ENCODE measurements around the gene SRP9. TPM values are rescaled to one million over a fixed set of nuclear protein-coding genes. Genes with fewer than 3 reads are reported as not detected.
"Not testable (repeated sequence)": the region's sequence is repeated elsewhere in the genome, so short reads cannot be mapped to it uniquely, and the experiment has no call there.

SRP9 gene
- total RNA-seq, 2 donors from 2014 or later, result 189 to 200 TPM

DNA sequence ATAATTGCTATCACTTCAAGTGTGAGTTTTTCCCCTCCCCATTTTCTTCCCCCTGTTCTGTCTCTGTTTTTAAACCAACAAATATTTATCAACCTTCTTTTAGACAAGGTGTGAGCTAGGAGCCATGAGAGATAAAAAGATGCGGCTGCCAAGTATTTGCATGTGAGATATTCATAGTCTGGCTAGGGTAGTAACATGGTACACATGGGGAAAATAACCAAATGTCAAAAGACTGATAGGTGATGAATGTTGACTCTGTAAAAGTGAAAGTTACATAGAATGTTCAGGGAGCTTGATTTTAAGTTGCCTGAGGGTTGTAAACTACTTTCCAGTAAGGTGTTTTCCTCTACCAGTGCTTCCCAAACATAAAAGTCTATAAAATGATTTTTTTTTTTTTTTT, 25.4 kb upstream of the SRP9 start:
- intact Hi-C loops (cut with DNase I), result no loop called here
- DNase-seq (no peak), ATAC-seq (no peak)

DNA sequence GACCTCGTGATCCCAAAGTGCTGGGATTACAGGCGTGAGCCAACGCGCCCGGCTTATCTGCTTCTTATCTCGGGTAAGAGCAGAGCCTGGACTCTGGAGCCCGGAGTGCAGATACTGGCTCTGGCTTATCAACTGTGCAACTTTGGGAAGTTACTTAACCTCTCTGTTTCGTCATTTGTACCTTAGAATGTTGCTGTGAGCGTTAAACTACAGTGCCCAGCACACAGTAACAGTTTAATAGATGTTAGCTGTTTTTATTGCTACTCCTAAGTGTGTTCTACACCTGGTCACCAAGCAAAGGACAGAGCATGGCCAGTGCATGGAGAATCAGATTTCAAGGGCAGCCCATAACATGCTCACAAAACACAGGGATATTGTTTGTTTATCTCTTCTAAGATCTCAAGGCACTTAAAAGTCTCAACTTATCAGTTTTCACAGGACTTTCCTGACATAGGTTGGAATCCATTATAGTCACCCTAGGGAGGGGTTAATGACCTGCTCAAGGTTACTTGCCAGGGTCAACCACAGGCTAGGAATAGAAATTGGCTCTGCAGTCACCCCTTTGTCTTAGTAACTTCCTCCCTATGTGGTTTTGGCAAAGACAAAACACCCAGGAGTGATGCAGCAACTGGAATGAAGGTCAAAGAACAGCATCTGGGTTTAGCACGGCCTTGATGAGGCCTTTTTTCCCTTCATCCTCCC, 22.5 kb upstream of the SRP9 start:
- peak; percentile 79 for DNase-seq
- intact Hi-C loops (cut with DNase I), result no loop called here

DNA sequence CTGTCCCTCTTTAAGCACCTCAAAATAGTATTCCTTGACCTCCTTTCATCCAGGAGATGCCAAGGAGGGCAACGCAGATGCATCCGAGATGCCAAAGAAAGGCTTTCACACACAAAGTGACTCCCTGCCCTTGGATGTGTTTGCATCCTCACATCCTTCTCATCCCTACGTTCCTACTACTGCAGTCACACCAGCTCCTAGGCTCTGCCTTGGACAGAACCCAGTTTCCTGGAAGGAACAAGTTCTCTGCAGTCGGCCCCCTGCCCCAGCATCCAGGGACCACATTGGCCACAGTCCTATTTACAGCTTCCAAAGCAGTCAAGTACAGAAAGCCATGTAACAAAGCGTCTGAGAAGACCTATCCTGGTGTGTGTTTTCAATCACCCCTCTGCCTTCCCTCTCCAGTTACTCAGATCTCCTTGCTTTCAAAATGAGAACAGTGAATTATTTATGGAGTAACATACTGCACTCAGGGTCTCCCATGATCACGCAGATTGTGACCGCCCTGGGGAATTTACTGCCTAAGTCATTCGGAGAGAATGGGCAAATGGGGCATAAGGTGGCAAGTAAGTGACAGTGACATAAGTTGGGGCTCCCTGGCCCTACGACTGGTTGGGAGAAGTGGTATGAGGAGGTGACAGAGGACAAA, 21.8 kb upstream of the SRP9 start:
- DNase-seq, result no peak
- intact Hi-C loops (cut with DNase I), result no loop called here
- peak; percentile 3 to 21 for ATAC-seq

More for the DNA sequence above, 22.5 kb upstream of the SRP9 start:
- ATAC-seq, result peak; percentile 79 to 88

DNA sequence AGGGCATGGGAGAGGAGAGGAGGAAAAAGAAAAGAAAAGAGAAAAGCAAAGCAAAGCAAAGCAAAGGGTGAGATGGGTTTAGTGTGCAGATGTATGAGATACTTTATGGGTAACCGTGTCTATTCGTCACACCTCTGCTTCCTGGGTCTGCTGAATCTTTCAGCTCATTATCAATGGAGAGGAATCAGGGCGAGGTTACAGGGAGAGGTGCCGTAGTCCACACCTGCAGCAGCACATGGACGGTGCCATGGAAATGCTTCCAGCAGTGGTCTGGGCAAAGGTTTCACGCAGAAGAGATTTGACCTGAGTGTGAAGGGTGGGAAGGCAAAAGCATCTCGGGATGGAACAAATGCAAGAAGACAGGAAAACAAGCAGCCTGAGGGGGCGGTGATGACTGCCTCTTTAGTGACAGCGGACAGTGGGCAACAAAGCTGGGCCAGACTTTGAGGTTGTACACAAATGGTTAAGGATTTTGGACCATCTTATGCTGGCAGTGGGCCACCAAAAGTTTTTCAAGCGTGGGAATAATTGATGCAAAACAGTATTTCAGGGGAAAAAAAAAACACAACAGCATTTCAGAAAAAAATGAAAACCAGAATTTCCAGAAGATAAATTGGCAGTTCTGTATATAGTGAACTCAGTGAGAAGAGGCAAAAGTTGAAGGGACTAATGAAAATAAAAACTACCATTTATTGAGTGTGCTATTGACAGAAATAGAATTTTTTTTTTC, 19.5 kb upstream of the SRP9 start:
- intact Hi-C loops (cut with DNase I), result no loop called here
- no peak for DNase-seq

DNA sequence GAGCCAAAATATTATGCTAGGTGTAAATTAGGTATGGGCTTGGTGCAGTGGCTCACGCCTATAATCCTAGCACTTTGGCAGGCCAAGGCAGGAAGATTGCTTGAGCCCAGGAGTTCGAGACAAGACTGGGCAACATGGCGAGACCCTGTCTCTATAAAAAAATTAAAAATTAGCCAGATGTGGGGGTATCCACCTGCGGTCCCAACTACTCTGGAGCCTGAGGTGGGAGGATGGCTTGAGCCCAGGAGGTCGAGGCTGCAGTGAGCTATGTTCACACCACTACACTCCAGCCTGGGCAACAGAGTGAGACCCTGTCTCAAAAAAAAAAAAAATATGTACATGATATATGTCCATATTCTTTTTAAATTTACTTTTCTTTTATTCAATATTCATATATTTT, 17.7 kb upstream of the SRP9 start:
- DNase-seq; ATAC-seq; intact Hi-C loops (cut with DNase I): not testable (repeated sequence)

More for the DNA sequence above, 19.5 kb upstream of the SRP9 start:
- ATAC-seq, result no peak

DNA sequence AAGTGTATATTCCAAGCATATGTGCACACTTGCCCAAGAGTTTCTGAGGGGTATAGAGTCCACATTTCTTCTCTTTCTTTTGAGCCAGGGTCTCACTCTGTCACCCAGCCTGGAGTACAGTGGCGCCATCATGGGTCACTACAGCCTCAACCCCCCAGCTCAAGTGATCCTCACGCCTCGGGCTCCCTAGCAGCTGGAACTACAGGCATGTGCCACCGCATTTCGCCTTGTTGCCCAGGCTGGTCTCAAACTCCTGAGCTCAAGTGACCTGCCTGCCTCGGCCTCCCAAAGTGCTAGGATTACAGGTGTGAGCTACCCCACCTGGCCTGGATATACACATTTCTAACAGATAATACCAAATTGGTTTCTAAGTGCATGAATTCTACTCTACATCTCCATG, 17.1 kb upstream of the SRP9 start:
- DNase-seq (no peak), ATAC-seq (no peak)
- intact Hi-C loops (cut with DNase I), result no loop called here

DNA sequence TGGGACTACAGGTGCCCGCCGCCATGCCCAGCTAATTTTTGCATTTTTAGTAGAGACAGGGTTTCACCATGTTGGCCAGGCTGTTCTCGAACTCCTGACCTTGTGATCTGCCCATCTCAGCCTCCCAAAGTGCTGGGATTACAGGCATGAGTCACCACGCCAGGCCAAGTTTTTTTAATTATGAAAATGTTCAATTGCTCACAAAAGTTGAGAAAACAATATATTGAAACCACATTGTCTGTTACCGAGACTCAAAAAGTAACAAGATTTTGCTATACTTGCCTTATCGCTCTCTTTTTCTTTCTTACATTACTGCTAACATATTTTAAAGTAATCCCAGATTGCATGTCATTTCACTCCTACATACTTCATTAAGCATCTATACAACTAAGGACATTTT, 16.2 kb upstream of the SRP9 start:
- ATAC-seq; DNase-seq; intact Hi-C loops (cut with DNase I): not testable (repeated sequence)

DNA sequence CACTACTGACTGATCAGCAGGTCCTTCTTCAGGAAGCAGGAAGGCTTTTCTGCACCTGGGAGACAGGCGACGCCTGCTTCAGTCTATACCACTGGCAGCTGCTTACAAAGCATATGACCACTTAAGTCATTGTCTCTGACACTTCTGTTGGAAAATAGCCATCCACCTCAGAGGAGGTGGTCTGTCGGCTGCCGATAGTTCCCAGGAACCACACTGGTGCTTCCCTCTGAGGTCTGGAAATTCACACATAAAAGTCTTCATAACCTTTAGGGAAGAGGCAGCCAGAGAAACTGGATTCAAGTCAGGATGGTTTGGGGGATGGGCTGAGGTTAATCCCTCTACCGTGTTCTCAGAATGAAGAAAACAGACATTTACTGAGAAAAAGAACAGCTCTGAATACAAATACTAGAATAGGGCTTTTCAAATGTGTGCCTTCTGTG, 15.6 kb upstream of the SRP9 start:
- ATAC-seq, result no peak
- intact Hi-C loops (cut with DNase I), result no loop called here
- DNase-seq, result no peak

DNA sequence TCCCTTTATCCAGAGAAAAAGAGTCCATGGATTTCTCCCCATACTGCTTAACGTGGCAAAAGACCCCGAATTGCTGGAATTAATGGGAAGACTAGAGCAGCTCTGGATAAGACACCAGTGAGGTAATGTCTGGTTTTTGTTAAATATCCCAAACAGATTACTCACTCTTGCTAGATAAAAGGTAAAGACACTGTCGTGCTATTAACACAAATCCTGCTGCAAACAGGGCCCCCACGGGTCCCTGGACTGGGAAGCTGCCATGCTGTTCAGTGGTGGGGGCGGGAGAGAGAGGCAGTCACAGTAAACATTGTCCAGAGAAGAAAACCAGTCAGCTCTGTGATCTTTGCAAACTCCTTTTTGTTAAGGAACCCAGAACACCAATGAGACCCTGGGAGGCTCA, 15.2 kb upstream of the SRP9 start:
- intact Hi-C loops (cut with DNase I), result no loop called here
- DNase-seq (no peak), ATAC-seq (peak in 1 of 2 donors; percentile 54)

DNA sequence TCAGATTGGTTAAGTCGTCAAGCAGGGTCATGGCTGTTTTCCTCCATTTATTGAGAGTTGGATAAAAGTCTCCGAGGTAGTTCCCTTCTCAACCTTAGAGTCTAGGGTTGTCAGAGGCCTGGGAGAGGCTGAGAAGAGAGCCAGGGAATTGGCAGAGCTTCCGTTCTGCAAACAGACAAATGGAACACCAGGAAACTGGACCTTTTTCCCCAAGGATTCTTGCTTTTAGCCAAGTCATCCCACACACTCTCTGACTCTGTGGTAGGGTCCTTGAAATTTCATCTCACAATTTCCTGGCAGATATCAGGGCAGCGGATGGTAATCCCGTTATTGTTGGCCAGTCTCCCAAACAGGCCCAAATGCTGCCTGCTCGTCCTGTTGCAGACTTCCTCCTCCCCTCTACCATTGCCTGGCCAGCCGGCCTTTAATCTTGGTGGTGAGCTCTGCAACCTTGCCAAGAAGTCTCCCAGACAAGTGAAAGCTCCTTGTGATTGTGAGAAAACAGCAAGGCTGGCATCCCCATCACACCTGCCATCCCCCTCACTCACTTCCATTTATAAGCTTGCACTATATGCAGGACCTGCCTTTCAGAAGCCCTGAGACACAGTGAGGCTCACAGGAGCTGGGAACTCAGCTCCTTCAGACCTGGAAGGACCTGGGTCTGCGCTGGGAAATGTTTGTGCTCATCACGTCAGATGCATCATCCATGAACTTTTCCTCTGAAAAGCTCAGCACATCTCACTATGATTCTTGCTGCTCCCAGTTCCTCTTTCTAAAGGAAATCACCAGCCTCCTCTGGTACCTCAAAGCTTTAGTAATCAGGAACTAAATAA, 13.7 kb upstream of the SRP9 start:
- DNase-seq (peak; percentile 70), ATAC-seq (peak; percentile 19 to 61)
- intact Hi-C loops (cut with DNase I), result no loop called here

DNA sequence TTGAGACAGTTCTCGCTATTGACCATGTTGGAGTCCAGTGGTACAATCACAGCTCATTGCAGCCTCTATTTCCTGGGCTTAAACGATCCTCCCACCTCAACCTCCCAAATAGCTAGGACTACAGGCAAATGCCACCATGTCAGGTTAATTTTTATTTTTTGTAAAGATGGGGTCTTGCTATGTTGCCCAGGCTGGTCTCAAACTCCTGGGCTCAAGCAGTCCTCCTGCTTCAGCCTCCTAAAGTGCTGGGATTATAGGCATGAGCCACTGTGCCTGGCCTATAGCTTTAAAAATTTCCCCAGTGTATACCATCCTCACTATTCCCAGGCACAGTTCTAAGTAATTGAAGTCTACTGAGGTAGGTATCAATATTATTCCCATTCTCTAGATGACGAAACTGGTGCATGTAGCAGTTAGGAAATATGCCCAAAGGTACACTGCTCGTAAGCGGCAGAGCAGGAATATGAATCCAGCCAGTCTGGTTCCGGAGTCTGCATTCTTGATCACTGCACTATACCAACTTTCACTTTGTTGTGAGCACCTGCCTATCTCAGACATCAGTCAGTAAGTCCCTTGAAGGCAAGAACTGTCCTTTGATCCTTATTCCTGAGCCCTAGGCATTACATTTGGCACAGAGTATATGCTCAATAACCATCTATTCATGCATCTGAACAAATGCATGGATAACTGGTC, 11.5 kb upstream of the SRP9 start:
- no peak for DNase-seq
- no peak for ATAC-seq
- intact Hi-C loops (cut with DNase I), result loop anchor here in 1 of 2 donors (5.0 kb wide), 2 partner anchors 74 to 114 kb away; partner anchors contain the start of gene ENAH

DNA sequence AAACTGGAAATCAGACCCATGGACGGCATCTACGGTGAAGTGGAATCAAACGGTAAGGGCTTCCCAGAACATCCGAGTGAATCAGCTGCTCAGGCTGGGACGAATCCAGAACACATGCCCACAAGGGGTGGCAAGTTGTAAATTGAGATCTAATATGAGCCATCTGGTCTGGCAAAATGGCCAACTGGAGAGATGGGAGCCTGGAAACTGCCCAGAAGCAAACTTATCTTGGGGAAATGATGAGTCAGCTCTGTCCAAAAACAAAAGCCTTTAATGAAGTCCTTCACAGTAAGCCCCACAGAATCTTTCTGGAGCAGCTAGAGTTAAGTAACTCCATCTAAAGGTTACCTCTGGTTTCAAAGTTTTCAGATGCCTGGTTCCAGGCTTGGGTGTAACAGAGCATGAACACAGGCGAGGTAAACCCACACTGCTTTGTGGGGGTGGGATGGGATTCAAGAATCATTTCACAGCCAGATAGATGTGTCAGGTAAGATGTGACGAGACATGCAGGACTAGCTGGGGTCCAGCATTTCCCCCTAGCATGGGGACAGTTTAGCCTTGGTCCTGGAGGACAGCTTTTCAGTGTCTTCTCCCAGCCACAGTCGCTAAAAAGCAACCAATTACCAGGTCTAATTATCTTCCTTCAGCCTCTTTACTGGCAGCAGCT, 10.5 kb upstream of the SRP9 start:
- DNase-seq, result peak; percentile 73
- intact Hi-C loops (cut with DNase I), result loop anchor here in 1 of 2 donors (5.0 kb wide), 2 partner anchors 75 to 115 kb away; partner anchors contain the start of gene ENAH

DNA sequence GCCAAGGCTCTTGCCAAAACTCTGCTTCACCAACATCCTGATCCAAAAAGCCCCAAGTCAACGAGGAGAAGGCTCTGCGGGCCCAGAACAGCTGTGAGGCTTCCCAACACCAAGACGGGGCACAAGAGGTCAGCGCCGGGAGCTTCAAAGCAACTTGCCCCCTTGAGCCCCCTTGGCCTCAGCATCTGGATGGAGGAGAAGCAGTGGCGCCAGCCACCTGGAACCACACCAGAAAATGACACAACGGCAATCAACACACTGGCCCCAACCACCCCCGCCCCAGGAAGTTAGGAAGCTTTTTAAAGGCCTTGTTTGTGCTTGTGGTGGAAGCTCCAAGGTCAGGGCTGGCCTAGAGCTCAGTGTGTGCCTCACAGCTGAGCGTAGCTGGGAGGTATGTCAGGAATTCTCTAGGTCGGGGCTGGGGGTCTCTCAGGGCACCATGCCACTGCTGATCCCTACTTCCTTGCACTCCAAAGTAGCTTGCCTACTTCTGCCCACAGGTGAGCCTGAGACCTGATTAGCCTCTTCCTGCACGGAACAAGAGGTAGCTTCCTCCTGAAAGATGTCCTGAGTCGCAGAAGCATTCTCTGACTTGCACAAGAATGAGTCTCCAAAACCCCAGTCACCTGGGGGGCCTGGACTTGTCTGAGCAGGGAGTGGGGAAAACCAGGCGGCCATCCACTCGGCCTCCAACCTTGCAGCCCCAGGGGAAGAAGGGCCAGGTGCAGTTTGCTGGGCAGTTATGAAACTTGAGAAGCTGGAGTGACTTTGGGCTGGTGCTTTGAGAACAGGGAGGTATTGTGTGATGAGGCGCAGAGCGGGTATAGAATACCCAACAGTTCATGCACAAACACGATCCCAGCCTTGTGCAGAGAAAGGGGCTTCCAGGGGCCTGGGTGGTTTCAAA, 9.7 kb upstream of the SRP9 start:
- ATAC-seq, result peak; percentile 54 to 68

More for the DNA sequence above, 10.5 kb upstream of the SRP9 start:
- peak; percentile 64 to 68 for ATAC-seq

DNA sequence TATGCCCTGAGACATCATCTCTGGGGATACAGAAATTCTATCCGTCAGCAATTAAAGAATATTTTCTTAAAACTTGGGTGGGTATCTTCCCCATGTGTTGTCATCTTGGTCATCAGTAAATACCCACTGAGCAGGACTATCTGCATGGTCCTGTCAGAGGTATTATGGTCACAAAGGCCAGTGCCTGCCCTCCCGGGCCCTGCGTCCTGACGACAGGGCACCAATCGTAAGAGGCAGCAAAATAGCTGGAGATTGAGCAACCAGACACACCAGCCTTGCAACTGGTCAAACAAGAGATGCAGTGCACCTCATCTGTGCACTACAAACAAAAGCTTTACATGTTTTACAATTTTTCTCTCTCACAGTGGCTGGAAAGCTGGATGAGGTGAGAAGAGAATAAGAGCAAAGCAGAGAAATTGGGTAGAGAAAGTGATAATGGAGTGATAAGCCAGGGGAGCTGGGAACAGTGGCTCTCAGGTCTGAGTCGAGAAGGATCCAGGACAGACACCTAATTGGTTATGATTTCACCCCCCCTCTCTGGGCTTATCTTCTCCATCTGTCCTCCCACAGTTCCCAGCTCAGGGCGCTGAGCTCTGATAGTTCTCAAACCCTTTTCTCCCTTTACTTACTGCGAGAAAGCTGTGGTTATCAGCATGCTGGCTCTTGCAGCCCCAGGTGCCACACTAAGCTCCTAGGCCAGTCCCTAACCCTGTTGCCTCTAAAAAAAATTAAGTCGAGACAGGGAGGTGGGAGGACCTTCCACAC, 8.8 kb upstream of the SRP9 start:
- DNase-seq, result no peak
- intact Hi-C loops (cut with DNase I), result loop anchor here in 1 of 2 donors (5.0 kb wide), 2 partner anchors 77 to 117 kb away; partner anchors contain the start of gene ENAH
- ATAC-seq, result no peak

More for the DNA sequence above, 9.7 kb upstream of the SRP9 start:
- intact Hi-C loops (cut with DNase I), result loop anchor here in 1 of 2 donors (5.0 kb wide), 2 partner anchors 76 to 116 kb away; partner anchors contain the start of gene ENAH
- DNase-seq, result peak; percentile 86

DNA sequence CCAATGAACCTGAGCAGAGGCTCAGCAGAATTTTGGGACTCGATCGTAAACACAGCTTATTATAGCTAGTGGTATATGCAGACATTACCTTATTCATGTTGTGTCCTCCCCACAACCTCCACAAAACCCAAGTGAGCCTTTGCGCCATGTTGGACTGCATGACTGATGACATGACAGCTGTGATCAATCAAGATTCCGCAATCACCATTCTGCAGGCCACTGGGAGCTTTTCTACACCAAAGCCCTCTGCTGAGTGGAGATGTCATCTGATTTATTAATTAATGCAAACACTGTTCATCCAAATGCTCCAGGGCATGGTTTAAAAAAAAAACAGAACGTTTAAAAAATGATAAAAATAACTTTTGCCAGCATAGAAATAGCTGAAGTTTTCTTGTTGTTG, 7.9 kb upstream of the SRP9 start:
- intact Hi-C loops (cut with DNase I), result loop anchor here (5.0 to 10.0 kb wide), 6 partner anchors 77 to 292 kb away; partner anchors contain the start of gene ENAH (in 1 of the 2)
- no peak for ATAC-seq

More for the DNA sequence above, 7.9 kb upstream of the SRP9 start:
- no peak for DNase-seq
